Stimulated activated CD4-positive, alpha-beta T cell treated with anti-CD3 and anti-CD28 coated beads, Interleukin-4, amount 100 ng/mL, for 4 hours (primary cell): Measurements from ENCODE around the gene MFSD2A.
"Not testable (repeated sequence)": the region's sequence is repeated elsewhere in the genome, so short reads cannot be mapped to it uniquely, and the experiment has no call there.

Source experiments
- DNase-seq, 2 experiments: peaks; one replicate each; pipeline ENCODE4 v3.0.0-alpha.2; 2020

Gene MFSD2A

GRCh38 chr1:39940980-39941871 lies 13.7 kb upstream of the MFSD2A start:
- DNase-seq: no peak

GRCh38 chr1:39943471-39944290 lies 11.3 kb upstream of the MFSD2A start:
- no peak for DNase-seq

- no peak for DNase-seq
These were observed 10.4 kb upstream of the MFSD2A start for GRCh38 chr1:39944410-39945112.

- no peak for DNase-seq
These were observed 8.7 kb upstream of the MFSD2A start for GRCh38 chr1:39946216-39946615.

GRCh38 chr1:39947260-39947659 lies 7.7 kb upstream of the MFSD2A start:
- DNase-seq: no peak

- no peak for DNase-seq
These were observed 5.1 kb upstream of the MFSD2A start for GRCh38 chr1:39949891-39950290.

- no peak for DNase-seq
These were observed 3.0 kb upstream of the MFSD2A start for GRCh38 chr1:39951926-39952325.

- no peak for DNase-seq
These were observed 2.4 kb upstream of the MFSD2A start for GRCh38 chr1:39952359-39953110.

GRCh38 chr1:39954324-39954869 lies 548 bp upstream of the MFSD2A start:
- DNase-seq: no peak

GRCh38 chr1:39955547-39956539 lies 898 bp downstream of the MFSD2A start:
- peak; percentile 44 to 77 for DNase-seq

- no peak for DNase-seq
These were observed 2.5 kb downstream of the MFSD2A start for GRCh38 chr1:39957299-39958015.

- no peak for DNase-seq
These were observed 3.7 kb downstream of the MFSD2A start for GRCh38 chr1:39958403-39959200.

- DNase-seq: no peak
These were observed 4.8 kb downstream of the MFSD2A start for GRCh38 chr1:39959651-39960333.

GRCh38 chr1:39960431-39960958 lies 5.5 kb downstream of the MFSD2A start:
- peak in 1 of 2 experiments; percentile 10 for DNase-seq

GRCh38 chr1:39962450-39962825 lies 7.5 kb downstream of the MFSD2A start:
- no peak for DNase-seq

- DNase-seq: not testable (repeated sequence)
These were observed 8.0 kb downstream of the MFSD2A start for GRCh38 chr1:39962964-39963363.

- DNase-seq: no peak
These were observed 9.6 kb downstream of the MFSD2A start for GRCh38 chr1:39964552-39964951.

- no peak for DNase-seq
These were observed 10.1 kb downstream of the MFSD2A start for GRCh38 chr1:39965044-39965443.
